Caki2 (cell line): ENCODE data around the gene TTN. TPM values are rescaled to one million over a fixed set of nuclear protein-coding genes. Genes with fewer than 3 reads are reported as not detected.

ENCODE experiments used
- DNase-seq: peaks from one replicate; pipeline ENCODE4 v3.0.0-alpha.2; 2015; ENCODE audit warnings: low read depth
- in situ Hi-C: cut with HindIII; loops from 2 replicates; pipeline ENCODE4 v1.10.0; 2016; ENCODE audit warnings: low sequenced_read_pairs, low pct_unique_long_range_greater_than_20kb, mixed read lengths
- total RNA-seq: library from RNA; depleted of rRNA; stranded (reverse); fragments of >200 nt; shearing (Covaris generic); gene quantifications from 2 replicates; pipeline ENCODE4 v1.2.3, GENCODE V29; 2014; ENCODE audit warnings: low replicate concordance; rRNA removed

Gene TTN
- total RNA-seq, result under 0.01 TPM in 1 of 2 replicates, not detected in the other

DNA sequence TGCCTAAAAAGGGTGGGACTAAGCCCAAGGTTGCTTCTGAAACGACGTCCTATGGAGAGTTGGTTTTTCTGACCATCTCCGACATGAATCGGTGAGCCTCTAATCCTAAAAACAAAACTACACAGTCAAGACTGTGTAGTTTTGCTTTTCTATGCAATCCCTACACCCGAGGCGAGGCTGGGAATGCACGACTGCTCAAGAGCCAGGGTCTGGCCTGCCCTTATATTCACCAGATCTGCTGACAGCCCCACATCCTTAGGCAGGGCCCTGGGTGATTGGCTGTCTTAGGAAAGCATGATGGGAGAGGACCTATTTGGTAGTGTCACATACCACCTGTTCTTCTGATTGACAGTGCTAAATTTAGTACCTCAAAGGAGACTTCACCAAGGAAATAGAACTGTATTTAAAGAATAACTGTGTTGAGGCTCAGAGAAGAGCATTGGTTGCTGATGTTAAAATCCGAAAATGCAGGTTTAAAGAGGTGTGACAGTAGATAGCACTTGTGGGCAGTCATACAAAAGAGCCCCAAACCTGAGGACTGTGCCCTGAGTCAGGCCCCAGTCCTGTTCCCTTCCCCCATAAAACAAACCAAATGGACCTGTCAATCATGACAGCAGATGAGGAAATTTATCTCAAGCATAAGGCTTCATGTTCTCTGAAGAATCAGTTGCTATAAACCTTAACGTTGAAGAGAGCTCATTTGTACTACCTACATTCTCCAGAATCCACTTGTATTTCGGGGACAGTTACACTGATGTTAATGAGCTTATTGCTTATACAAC lies at the start of gene TTN:
Gene TTN (minus strand): TSS at position 197 of the 782 bp plus-strand sequence. CDS start 2,781 bp downstream, outside the sequence.
- in situ Hi-C loops, result no loop called here
- no peak for DNase-seq

DNA sequence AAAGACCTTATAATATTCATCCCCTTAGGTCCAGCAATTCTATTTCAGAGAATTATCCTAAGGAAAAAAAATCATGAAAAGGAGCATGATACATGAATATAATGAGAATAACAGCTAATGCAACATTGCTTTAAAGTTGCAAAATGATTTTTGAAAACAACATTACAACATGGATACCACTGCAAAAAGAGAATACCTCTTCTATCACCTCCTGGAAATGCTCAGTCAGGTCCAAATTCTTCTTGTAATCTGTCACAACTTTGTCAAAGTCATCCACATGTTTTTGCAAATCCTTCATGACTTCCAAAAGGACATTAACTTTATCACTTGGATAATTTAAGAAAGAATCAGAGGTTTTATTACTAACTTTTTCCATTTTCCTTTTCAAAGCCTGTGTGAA lies 47.9 kb upstream of the TTN start:
- in situ Hi-C loops, result no loop called here
- no peak for DNase-seq

DNA sequence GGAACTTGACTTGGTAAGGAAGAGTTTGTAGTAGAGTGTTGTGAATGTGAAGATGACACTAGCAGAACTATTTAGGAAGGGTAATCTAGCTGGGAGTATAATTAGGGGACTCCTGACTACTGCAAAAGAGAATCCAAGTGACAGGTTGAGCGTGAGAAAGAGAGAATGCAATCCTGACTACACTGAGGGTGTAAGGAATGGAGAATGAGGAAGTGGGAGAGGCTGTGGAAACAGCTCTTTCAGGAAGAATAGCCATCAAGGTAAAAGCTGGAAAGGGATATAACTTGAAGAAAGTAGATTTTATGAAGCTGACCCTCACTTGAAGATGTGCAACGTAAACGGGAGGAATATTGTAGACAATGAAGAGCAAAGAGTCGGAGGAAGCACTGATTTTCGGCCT lies 41.1 kb upstream of the TTN start:
- in situ Hi-C loops, result no loop called here
- no peak for DNase-seq

DNA sequence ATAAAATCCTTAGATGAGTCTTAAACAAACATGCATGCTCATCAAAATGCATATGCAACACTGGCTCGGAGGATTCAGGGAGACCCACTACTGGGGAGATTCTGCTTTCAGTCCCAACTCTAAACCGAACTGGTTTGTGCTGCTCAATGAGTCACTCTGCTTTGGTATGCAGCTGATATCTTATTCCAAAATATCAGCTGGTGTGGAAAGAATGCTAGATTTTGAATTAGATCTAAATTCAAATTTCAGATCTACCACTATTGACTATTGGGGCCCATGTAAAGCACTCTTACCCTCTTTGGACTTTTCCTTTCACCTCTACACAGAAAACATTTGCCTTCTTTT lies 39.2 kb upstream of the TTN start:
- DNase-seq, result no peak
- in situ Hi-C loops, result no loop called here

DNA sequence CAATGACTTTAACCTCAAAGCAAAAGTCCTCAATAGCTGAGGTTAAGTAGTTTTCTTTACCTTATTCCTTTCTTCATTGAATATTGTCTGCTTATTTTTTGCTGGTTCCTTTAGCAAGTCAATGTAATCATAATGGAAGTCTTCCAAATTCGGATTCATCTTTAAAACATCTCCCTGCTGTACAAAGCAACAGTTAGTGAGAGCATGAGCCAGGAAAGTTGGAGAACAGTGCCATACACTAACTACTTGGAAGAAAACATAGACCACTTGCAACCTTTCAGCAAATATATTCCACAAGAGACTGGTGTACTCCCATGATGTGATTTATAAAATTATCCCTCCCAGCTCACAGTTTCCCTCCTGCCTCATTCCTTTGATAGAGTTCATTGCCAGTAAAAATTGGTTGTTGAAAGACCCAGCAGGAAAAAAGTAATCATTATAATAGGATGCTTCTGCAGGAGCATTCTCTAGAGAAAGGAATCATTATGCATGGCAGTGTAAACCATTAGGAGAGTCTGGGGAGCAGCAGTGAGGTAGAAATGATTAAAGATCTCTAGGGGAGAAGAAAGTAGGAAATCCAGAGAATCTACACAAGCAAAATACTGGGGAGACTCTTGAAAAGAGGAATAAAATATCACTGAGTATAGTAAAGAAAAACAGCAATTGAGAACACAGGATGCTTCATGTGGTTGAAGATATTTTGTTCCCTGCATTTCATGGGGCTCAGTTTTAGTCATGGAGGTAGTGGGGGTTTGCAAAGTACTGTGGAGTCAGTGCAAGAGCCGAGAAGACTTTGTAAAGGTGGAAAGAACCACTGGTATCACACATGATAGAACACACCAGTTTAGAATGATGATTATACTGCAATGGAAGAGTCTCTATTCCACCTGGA lies 38.6 kb upstream of the TTN start:
- in situ Hi-C loops, result no loop called here
- DNase-seq, result no peak

DNA sequence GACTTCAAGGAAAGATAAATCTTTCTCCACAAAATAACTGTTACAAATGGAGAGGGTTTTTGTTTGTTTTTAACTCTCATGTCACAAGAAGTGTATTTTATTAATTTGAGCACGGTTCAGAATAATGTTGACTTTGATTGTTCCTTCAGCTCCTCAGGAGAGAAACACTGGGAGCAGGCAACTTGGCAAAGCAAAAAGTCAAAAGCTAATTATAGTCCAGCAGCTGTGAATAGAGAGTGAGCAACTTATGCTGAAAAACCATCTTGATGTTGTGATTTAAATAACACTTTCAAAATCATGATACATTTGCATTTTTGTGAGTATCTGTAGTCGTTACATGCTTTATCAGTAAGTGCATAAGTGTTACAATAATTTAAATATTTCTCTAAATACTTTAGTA lies 37.5 kb upstream of the TTN start:
- DNase-seq, result no peak
- in situ Hi-C loops, result no loop called here

DNA sequence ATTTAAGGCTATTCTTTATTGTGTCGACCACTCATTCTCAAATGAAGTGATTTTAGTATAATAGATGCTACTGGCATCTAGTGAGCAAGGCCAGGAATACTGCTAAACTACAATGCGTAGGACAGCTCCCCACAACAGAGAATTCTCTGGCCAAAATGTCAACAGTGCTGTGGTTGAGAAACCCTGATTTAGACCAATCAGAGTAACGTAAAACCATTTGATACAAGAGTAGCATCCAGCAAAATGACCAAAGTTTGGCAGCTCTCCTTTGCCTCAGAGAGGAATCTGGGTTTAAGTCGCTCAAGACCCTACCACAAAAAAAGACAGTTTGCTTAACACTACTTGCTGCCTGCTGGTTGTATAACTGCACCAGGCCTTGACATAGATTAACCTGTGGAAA lies 37.0 kb upstream of the TTN start:
- DNase-seq, result no peak
- in situ Hi-C loops, result no loop called here

DNA sequence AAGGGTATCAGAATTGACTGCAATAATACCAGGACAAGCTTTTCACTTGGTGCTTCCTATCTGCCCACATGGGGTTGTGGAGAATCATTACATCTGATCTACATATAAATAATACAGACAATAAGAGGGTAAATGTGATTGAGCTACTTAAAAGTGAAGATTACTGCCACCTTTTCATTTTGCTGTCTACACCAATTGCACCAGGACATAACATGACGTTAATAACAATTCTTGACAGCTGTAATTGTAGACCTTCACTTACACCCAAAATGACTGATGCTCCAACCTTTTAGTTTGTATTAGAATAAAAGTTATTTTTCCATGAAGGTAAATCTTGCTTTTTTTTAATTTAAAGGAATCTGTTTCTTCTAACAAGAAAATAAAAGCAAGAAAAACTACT lies 36.5 kb upstream of the TTN start:
- DNase-seq, result no peak
- in situ Hi-C loops, result no loop called here

DNA sequence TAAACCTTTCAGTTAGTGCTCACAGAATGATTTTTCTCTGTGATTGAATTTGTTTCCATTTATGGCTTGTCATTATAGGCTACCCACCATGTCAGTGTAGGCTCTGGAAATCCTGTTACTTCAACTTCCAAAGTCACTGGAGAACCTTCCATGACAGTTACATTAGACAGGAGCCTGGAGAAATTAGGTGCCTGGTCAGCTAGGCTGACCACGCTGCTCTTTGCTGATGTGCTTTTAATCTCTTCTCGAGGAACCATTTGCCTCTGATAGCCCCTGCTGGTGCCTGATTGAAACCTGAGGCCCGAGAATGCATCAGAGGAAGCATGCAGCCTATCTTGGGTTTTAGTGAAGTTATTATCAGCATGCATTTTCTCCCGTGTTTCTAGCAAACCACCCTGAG lies 29.6 kb upstream of the TTN start:
- no peak for DNase-seq
- in situ Hi-C loops, result no loop called here

DNA sequence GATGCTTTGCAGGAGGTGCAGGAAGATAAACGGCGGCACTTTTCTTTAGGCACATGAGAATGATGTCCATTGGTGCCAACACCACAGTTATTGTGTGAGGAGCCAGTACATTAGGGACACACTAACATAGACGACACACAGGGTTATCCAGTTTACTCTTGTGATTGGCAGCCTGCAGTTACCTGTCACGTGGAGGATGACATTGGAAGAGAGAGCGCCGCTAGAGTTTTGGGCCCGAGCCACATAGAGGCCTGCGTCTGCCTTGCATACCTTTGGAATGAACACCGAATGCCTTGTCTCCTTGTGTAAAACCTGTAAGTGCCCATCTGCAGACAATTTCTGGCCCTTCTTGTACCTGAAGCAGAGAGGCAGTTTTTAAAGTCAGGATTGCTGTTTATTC lies 26.9 kb upstream of the TTN start:
- DNase-seq, result no peak
- in situ Hi-C loops, result no loop called here

DNA sequence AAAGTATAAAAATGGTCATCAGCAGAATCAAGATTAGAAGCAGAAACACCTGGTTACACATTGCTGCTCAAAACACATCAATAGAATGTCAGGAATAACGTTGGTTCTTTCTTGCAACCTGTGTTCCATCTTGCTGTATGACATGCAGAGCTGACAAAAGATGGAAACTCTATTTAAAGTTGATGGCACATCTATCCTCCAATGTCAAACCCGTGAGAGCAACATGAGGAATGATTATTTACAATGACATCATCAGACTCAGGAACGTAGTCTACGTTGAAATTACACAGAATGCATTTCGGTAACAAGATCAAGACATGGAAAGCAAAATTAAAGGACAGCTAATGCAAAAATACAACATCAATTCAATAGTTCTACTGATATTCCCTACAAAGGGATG lies 26.2 kb upstream of the TTN start:
- in situ Hi-C loops, result no loop called here
- DNase-seq, result no peak

DNA sequence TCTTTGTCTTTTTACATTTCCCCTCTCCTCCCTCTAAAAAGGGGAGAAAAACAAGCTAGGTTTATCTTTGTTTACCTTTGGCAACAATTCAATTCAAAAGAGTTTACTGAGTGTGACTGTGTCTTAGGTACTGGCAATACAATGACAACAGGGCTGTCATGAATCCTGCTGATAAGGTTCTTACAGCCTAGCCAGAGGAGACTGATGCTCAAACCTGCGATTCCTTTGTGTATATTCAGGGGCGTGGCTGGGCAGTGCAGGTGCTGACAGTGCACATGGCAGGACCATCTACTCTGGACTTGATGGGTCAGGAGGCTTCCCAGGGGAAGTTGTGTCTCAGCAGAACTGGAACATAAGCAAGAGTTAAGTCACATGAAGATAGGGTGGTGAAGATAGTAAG lies 23.2 kb upstream of the TTN start:
- no peak for DNase-seq

DNA sequence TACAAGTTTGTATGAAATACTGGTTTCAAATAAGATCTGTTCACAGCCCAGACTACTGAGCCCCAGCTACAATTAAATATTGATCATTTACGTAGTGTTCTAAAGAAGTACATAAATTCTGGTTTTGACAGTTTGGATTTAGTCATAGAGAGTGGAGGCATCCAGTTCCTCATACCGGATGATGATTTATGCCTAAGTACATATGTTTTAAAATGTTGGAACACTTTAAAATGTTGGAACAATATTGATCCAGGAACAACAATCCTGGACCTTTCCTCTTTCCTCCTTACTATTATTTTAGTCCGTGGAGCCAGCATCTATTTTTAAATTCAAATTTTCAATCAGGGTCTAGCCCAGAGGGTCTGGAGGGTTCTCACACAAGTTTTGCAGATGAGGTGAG lies 22.8 kb upstream of the TTN start:
- DNase-seq, result no peak
- in situ Hi-C loops, result no loop called here

More for the DNA sequence above, 23.2 kb upstream of the TTN start:
- in situ Hi-C loops, result no loop called here

- DNase-seq, result no peak
- in situ Hi-C loops, result no loop called here
These were observed 22.2 kb upstream of the TTN start for GRCh38 chr2:178829299-178829960.

DNA sequence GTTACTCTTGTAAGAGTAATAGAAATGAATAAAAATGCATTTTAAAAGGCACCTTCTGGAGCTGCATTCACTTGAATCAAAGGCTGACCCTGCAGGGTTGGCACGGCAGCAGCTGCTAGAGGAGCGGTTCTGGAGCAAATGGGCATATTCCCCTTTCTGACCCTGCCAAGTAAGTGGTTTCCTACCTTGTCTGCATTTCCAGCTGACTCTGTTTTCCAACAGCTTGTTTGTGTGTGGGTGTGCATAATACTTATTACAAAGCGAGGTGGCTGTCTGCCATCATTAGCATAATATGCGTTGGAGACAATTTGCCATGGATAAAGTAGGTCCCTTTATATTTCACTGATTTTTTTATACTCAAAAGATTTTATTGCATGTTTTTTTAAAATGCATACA lies 21.3 kb upstream of the TTN start:
- in situ Hi-C loops, result no loop called here
- no peak for DNase-seq

DNA sequence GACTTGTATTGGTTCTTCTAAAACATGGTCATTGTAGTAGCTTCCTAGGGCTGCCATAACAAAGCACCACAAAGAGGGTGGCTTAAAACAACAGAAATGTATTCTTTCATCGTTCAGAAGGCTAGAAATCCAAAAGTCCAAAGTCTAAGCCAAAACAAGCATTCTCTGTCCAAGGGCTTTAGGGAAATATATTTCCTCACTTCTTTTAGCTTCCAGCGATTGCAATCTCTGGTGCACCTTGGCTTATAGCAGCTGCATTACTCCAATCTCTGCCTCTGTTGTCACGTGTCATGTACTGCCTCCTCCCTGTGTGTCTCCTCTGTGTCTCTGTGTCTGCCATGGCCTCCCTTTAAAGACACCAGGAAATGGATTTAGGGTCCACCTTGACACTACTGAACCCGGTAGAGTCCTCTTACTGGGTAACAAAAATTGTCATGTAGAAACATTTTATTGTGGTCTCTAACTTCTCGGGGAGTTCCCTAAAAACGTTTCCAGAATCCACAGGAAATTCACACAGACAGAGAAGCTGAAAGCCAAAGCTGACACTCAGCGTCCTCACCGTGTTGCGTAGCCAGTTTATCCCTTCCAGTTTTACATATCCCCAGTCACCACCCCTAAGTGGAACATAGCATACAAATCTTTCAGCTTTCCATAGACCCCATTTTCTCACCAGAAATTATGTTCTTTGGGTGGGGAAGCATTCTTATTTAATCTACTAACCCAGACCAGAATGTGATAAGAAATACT lies 20.7 kb upstream of the TTN start:
- DNase-seq, result no peak
- in situ Hi-C loops, result no loop called here

GRCh38 chr2:178827111-178827510 lies 19.9 kb upstream of the TTN start:
- no peak for DNase-seq
- in situ Hi-C loops, result no loop called here

GRCh38 chr2:178825183-178825582 lies 18.0 kb upstream of the TTN start:
- DNase-seq, result no peak
- in situ Hi-C loops, result no loop called here
